Retinal pigment epithelial cell (primary cell): ENCODE results near the gene SLC25A12.

ENCODE experiments used
- DNase-seq: peaks from one replicate; pipeline ENCODE4 v3.0.0-alpha.2; 2010; ENCODE audit warnings: low read depth
- H3K4me3 ChIP-seq: 2 replicates; pipeline ENCODE4 v1.5.1; 2011; ENCODE audit warnings: mild to moderate bottlenecking, low read length, control low read depth, moderate library complexity
- TF ChIP-seq, protein P1 (sequence below): conservative IDR thresholded peaks from 2 replicates; pipeline ENCODE4 v1.5.1; 2011; ENCODE audit warnings: low read depth, low read length, control low read depth, inconsistent platforms

The SLC25A12 gene

DNA sequence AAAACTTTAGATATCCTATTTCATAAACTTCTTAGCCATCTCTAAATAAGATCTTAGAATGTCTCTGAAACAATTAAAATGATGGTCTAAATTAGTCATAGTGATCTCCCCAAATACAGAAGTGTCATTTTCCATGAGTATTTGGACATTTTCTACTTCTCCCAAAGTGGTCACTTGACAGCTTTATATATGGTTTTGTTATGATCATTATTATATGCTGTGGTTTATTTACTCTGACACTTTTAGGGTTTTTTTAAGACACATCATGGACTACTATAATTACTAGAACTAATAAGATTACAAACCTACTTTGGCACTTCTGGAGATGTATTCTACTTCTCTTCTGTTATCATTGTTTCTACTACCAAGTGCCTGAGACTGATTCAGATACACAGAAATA, 47.1 kb downstream of the SLC25A12 start:
- no peak for DNase-seq
- TF ChIP-seq, protein P1, sequence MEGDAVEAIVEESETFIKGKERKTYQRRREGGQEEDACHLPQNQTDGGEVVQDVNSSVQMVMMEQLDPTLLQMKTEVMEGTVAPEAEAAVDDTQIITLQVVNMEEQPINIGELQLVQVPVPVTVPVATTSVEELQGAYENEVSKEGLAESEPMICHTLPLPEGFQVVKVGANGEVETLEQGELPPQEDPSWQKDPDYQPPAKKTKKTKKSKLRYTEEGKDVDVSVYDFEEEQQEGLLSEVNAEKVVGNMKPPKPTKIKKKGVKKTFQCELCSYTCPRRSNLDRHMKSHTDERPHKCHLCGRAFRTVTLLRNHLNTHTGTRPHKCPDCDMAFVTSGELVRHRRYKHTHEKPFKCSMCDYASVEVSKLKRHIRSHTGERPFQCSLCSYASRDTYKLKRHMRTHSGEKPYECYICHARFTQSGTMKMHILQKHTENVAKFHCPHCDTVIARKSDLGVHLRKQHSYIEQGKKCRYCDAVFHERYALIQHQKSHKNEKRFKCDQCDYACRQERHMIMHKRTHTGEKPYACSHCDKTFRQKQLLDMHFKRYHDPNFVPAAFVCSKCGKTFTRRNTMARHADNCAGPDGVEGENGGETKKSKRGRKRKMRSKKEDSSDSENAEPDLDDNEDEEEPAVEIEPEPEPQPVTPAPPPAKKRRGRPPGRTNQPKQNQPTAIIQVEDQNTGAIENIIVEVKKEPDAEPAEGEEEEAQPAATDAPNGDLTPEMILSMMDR = no peak
- no peak overlapping the region for H3K4me3 ChIP-seq

DNA sequence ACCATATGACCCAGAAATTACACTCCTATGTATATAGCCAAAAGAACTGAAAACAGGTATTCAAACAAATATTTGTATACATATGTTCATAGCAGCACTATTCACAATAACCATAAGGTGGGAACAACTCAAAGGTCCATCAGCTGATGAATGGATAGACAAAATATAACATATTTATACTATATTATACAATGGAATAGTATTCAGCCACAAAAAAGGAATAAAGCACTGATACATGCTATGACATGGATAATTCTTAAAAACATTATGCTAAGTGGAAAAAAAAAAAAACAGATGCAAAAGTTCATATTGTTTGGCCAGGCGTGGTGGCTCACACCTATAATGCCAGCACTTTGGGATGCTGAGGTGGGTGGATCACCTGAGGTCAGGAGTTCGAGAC, 52.0 kb downstream of the SLC25A12 start:
- DNase-seq = no peak

DNA sequence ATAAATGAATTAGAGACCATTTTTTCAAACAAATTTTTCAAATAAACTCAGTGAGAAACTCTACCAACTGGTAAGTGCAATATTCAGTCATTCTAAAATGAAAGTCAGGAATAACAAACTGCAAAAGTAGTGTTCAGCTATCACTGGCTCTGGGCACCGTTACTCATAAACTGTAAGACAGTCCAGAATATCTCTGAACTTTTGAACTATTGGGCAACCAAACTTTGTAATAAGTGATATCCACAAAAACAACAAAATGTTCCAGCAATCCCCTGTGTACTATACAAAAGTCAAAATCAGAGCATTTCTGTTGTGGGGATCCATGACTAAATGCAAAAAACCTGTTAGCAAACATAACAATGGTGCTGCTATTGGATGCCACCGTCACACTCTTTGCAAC, 56.3 kb downstream of the SLC25A12 start:
- H3K4me3 ChIP-seq = no peak overlapping the region
- TF ChIP-seq, protein P1 = no peak
- no peak for DNase-seq

More for the DNA sequence above, 52.0 kb downstream of the SLC25A12 start:
- TF ChIP-seq, protein P1 = no peak
- H3K4me3 ChIP-seq = no peak overlapping the region

DNA sequence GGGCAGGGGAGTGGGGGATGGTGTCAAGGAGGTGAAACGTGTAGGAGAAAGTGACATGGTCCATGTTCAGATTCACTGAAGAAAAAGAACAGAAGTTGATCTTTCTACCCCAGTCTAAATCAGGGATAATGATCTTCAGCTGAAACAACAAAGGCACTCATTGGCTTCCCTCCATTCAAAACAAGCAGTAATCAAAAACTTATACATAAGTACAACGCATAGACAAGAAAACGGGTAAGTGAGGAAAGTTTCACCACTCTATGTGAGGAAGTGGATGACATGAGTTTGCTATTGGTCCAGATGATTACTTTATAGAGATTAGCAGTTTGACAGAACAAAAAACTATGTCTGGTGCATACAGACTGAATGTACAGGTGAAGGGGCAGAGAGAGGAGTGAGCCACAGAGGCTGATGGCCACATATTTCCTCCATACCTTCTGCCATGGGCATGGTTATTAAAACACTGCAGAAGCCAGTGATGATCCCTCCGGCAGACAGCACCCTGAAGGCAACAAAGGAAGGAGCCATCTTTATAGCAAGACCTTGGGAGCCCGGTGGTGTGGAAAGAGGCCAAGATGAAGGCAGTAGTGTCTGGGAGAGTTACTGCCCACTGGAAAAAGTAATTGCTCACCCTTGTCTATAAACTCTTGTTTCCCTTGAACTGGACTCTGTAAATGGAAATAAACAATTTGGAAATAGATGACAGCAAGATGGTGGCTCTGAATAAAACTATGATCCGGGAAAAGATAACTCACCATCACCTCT, 57.7 kb downstream of the SLC25A12 start:
- TF ChIP-seq, protein P1 = no peak
- H3K4me3 ChIP-seq = no peak overlapping the region
- no peak for DNase-seq

DNA sequence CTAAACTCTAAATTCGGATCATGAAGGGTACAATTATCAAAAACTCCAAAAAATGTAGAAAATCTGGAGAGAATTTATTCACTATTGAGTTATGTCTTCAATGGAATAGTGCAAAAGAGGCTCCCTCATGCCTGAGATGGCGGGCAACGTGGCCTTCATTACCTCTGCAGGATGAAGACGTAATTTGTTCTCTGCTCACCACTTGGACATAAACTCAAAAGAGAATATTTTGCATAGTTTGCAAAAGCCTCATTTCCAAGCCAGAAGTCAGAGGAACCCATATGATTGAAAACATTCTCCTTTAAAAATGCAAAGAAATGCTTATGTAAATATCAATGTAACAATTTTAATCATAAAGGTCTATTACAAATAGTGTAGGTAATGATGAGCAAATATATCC, 58.7 kb downstream of the SLC25A12 start:
- H3K4me3 ChIP-seq = no peak overlapping the region
- DNase-seq = no peak
- TF ChIP-seq, protein P1 = no peak

DNA sequence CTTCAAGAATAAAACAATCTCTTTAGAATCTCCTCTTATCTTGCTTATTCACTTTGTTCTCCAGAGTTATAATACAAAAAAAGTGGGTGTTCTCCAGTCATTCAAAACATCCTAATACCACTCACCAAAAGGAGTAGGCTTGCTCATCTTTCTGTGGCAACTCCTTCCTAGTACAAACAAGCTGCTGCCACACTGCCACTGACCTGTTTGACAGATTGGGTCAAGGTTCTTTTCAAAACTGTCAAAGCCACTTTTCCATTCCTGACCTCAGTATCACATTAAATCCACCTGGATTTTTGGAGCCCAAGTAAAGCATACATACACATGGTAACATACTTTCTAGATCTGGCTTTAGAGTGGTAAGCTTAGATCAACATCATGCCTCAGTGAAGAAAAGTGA, 59.8 kb downstream of the SLC25A12 start:
- TF ChIP-seq, protein P1 = no peak
- H3K4me3 ChIP-seq = no peak overlapping the region
- no peak for DNase-seq

DNA sequence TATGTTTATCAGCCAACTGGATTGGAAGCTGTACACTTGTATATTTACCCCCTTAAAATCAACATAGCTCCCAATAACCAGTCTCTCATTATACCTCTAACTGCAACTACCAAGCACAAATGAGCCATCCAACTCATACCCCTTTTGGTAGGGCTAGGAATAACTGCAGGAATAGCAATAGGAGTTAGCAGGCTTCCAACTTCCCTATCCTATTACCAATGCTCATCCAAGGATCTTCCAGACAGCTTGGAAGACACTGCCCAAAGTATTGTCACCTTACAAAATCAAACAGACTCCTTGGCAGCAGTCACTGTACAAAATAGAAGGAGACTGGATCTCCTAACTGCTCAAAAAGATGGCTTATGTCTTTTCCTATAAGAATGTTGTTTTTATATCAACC, 61.6 kb downstream of the SLC25A12 start:
- TF ChIP-seq, protein P1 = no peak
- no peak for DNase-seq
- no peak overlapping the region for H3K4me3 ChIP-seq
